Activated T-cell treated with anti-CD3 and anti-CD28 coated beads, Interleukin-2, amount 50 U/mL, for 4 hours (primary cell): ENCODE data around the gene BRINP1. TPM values are rescaled to one million over a fixed set of nuclear protein-coding genes. Genes with fewer than 3 reads are reported as not detected.

Source experiments
- ATAC-seq, 2 donors: fragments of 200-7000 bp; cut with Tn5 transposase; one replicate each; pipeline ENCODE4 v1.10.0; 2021
- DNase-seq: peaks from one replicate; pipeline ENCODE4 v3.0.0-alpha.2; 2020
- H3K27me3 Mint-ChIP-seq: one replicate; pipeline ENCODE4 v1.8.0; 2021; ENCODE audit warnings: low read depth, mixed read lengths
- H3K36me3 Mint-ChIP-seq: one replicate; pipeline ENCODE4 v1.8.0; 2022; ENCODE audit warnings: mixed read lengths; ENCODE audit not compliant: insufficient read depth
- H3K4me1 Mint-ChIP-seq: one replicate; pipeline ENCODE4 v1.8.0; 2021; ENCODE audit warnings: low read depth, mixed read lengths
- H3K4me3 Mint-ChIP-seq: one replicate; pipeline ENCODE4 v1.8.0; 2021; ENCODE audit warnings: mild to moderate bottlenecking, moderate library complexity, mixed read lengths
- H3K9me3 Mint-ChIP-seq: one replicate; pipeline ENCODE4 v1.8.0; 2021; ENCODE audit warnings: mixed read lengths
- total RNA-seq, 3 donors: library from RNA; stranded (reverse); gene quantifications; one replicate each; pipeline ENCODE4 v1.2.1, GENCODE V29; 2021

Gene BRINP1
- total RNA-seq, 3 donors from 2014 or later: not detected

- Mint-ChIP-seq H3K4me1 (no peaks in the 10 kb centered on the region), H3K36me3 (no peaks in the 10 kb centered on the region), H3K4me3 (no peak overlapping the region), H3K27me3 (peaks cover 37% of the 10 kb centered on the region), H3K9me3 (peaks cover 13% of the 10 kb centered on the region)
- ATAC-seq (no peak), DNase-seq (no peak)
These were observed 2.1 kb downstream of the BRINP1 start for GRCh38 chr9:119366909-119367682.

- DNase-seq (no peak), ATAC-seq (no peak)
- H3K4me1 Mint-ChIP-seq: no peaks in the 10 kb centered on the region
- no peaks in the 10 kb centered on the region for H3K36me3 Mint-ChIP-seq
- H3K9me3 Mint-ChIP-seq: peaks cover 10% of the 10 kb centered on the region
- H3K27me3 Mint-ChIP-seq: peaks cover 33% of the 10 kb centered on the region
- H3K4me3 Mint-ChIP-seq: no peak overlapping the region
These were observed 3.8 kb downstream of the BRINP1 start for GRCh38 chr9:119365291-119366027.

GRCh38 chr9:119360237-119360636 is 9.0 kb downstream of the BRINP1 start:
- DNase-seq (no peak), ATAC-seq (no peak)
- Mint-ChIP-seq H3K4me3 (no peak overlapping the region), H3K9me3 (peaks cover 4% of the 10 kb centered on the region), H3K27me3 (peaks cover 2% of the 10 kb centered on the region), H3K36me3 (no peaks in the 10 kb centered on the region), H3K4me1 (no peaks in the 10 kb centered on the region)

GRCh38 chr9:119357336-119358096 is 11.7 kb downstream of the BRINP1 start:
- H3K9me3 Mint-ChIP-seq: no peaks in the 10 kb centered on the region
- DNase-seq: no peak
- H3K4me3 Mint-ChIP-seq: no peak overlapping the region
- H3K36me3 Mint-ChIP-seq: no peaks in the 10 kb centered on the region
- H3K4me1 Mint-ChIP-seq: no peaks in the 10 kb centered on the region
- no peak for ATAC-seq
- H3K27me3 Mint-ChIP-seq: no peaks in the 10 kb centered on the region

GRCh38 chr9:119349351-119349825 is 19.8 kb downstream of the BRINP1 start:
- Mint-ChIP-seq H3K27me3 (no peaks in the 10 kb centered on the region), H3K4me3 (no peak overlapping the region), H3K9me3 (no peaks in the 10 kb centered on the region), H3K36me3 (no peaks in the 10 kb centered on the region), H3K4me1 (no peaks in the 10 kb centered on the region)
- DNase-seq (no peak), ATAC-seq (no peak)

GRCh38 chr9:119343059-119343990 is 25.9 kb downstream of the BRINP1 start:
- H3K4me1 Mint-ChIP-seq: no peaks in the 10 kb centered on the region
- H3K36me3 Mint-ChIP-seq: no peaks in the 10 kb centered on the region
- H3K4me3 Mint-ChIP-seq: no peak overlapping the region
- DNase-seq: no peak
- H3K27me3 Mint-ChIP-seq: no peaks in the 10 kb centered on the region
- H3K9me3 Mint-ChIP-seq: no peaks in the 10 kb centered on the region
- ATAC-seq: no peak

- H3K9me3 Mint-ChIP-seq: no peaks in the 10 kb centered on the region
- H3K36me3 Mint-ChIP-seq: no peaks in the 10 kb centered on the region
- ATAC-seq: no peak
- H3K27me3 Mint-ChIP-seq: no peaks in the 10 kb centered on the region
- no peak overlapping the region for H3K4me3 Mint-ChIP-seq
- no peaks in the 10 kb centered on the region for H3K4me1 Mint-ChIP-seq
- DNase-seq: no peak
These were observed 30.2 kb downstream of the BRINP1 start for GRCh38 chr9:119339056-119339455.

GRCh38 chr9:119337573-119337972 is 31.7 kb downstream of the BRINP1 start:
- DNase-seq: no peak
- no peak overlapping the region for H3K4me3 Mint-ChIP-seq
- no peaks in the 10 kb centered on the region for H3K9me3 Mint-ChIP-seq
- H3K4me1 Mint-ChIP-seq: no peaks in the 10 kb centered on the region
- H3K36me3 Mint-ChIP-seq: no peaks in the 10 kb centered on the region
- H3K27me3 Mint-ChIP-seq: no peaks in the 10 kb centered on the region
- ATAC-seq: no peak

GRCh38 chr9:119334745-119335144 is 34.5 kb downstream of the BRINP1 start:
- Mint-ChIP-seq H3K9me3 (peaks cover 4% of the 10 kb centered on the region), H3K4me1 (no peaks in the 10 kb centered on the region), H3K36me3 (no peaks in the 10 kb centered on the region), H3K27me3 (no peaks in the 10 kb centered on the region), H3K4me3 (no peak overlapping the region)
- no peak for ATAC-seq
- no peak for DNase-seq

GRCh38 chr9:119333507-119334229 is 35.6 kb downstream of the BRINP1 start:
- DNase-seq: no peak
- Mint-ChIP-seq H3K4me1 (no peaks in the 10 kb centered on the region), H3K4me3 (no peak overlapping the region), H3K27me3 (no peaks in the 10 kb centered on the region), H3K36me3 (no peaks in the 10 kb centered on the region), H3K9me3 (peaks cover 9% of the 10 kb centered on the region)
- ATAC-seq: no peak

GRCh38 chr9:119332522-119332921 is 36.7 kb downstream of the BRINP1 start:
- H3K4me1 Mint-ChIP-seq: no peaks in the 10 kb centered on the region
- no peaks in the 10 kb centered on the region for H3K36me3 Mint-ChIP-seq
- DNase-seq: no peak
- H3K27me3 Mint-ChIP-seq: no peaks in the 10 kb centered on the region
- H3K9me3 Mint-ChIP-seq: peaks cover 19% of the 10 kb centered on the region
- ATAC-seq: no peak
- H3K4me3 Mint-ChIP-seq: no peak overlapping the region

GRCh38 chr9:119322184-119322583 is 47.1 kb downstream of the BRINP1 start:
- Mint-ChIP-seq H3K4me3 (no peak overlapping the region), H3K27me3 (no peaks in the 10 kb centered on the region), H3K9me3 (peaks cover 13% of the 10 kb centered on the region), H3K4me1 (no peaks in the 10 kb centered on the region), H3K36me3 (no peaks in the 10 kb centered on the region)
- ATAC-seq (no peak), DNase-seq (no peak)

GRCh38 chr9:119318371-119318770 is 50.9 kb downstream of the BRINP1 start:
- DNase-seq (no peak), ATAC-seq (no peak)
- H3K9me3 Mint-ChIP-seq: peaks cover 12% of the 10 kb centered on the region
- H3K4me1 Mint-ChIP-seq: no peaks in the 10 kb centered on the region
- no peak overlapping the region for H3K4me3 Mint-ChIP-seq
- no peaks in the 10 kb centered on the region for H3K36me3 Mint-ChIP-seq
- H3K27me3 Mint-ChIP-seq: no peaks in the 10 kb centered on the region
